Vagina (tissue), 2 donors: ENCODE data around the gene PRKCQ. TPM values are rescaled to one million over a fixed set of nuclear protein-coding genes. Genes with fewer than 3 reads are reported as not detected.

Experiments used
- DNase-seq, 2 donors: peaks; one replicate each; pipeline ENCODE4 v3.0.0-alpha.2; 2017; ENCODE audit errors: extremely low spot score in 2 of 2
- H3K27ac ChIP-seq: fragments of 200-600 bp; sonication (generic); one replicate; pipeline ENCODE4 v1.5.1; 2019
- H3K27me3 ChIP-seq: fragments of 200-600 bp; sonication (generic); one replicate; pipeline ENCODE4 v1.5.1; 2019
- H3K36me3 ChIP-seq, 2 donors: fragments of 200-600 bp; sonication (generic); one replicate each; pipeline ENCODE4 v1.5.1; 2017 to 2019
- H3K4me1 ChIP-seq: fragments of 200-600 bp; sonication (generic); one replicate; pipeline ENCODE4 v1.5.1; 2019
- H3K4me3 ChIP-seq, 2 donors: fragments of 200-600 bp; sonication (generic); 1 replicate in 1 of 2; 2 replicates in 1 of 2; pipeline ENCODE4 v1.5.1; 2016 to 2019
- H3K9me3 ChIP-seq: fragments of 200-600 bp; sonication (generic); one replicate; pipeline ENCODE4 v1.5.1; 2019
- CTCF ChIP-seq, 3 experiments: fragments of 450-650 bp in 2 of 3; fragments of 200-600 bp in 1 of 3; sonication (generic) in 1 of 3; IDR thresholded peaks; one replicate each; pipeline ENCODE4 v1.5.1; 2017 to 2019; ENCODE audit warnings: antibody characterized with exemption in 3 of 3, mild to moderate bottlenecking in 2 of 3, moderate library complexity in 2 of 3
- POLR2A ChIP-seq, 2 donors: fragments of 450-650 bp; IDR thresholded peaks; one replicate each; pipeline ENCODE4 v1.6.1; 2017; ENCODE audit warnings: antibody characterized with exemption in 2 of 2, mild to moderate bottlenecking in 2 of 2, moderate library complexity in 2 of 2
- POLR2AphosphoS5 ChIP-seq, 2 donors: sonication (generic); formaldehyde crosslinking; IDR thresholded peaks; one replicate each; pipeline ENCODE4 v1.9.0; 2017; ENCODE audit warnings: antibody characterized with exemption in 2 of 2, mild to moderate bottlenecking in 2 of 2, low read depth in 1 of 2; ENCODE audit not compliant: insufficient read depth in 1 of 2
- intact Hi-C: fragments of 100-400 bp; cut with DNase I; formaldehyde crosslinking; loops from one replicate; pipeline ENCODE4 v1.15.1; 2023
- total RNA-seq: library from RNA; depleted of rRNA; stranded (reverse); fragments of >200 nt; gene quantifications from one replicate; pipeline ENCODE4 v1.2.3, GENCODE V29; 2016

The PRKCQ gene
- total RNA-seq, 1 donor from 2014 or later = 3.7 TPM

GRCh38 chr10:6396652-6397051 lies 183.4 kb downstream of the PRKCQ start:
- Histone ChIP-seq H3K4me1 (peaks cover 6% of the 10 kb centered on the region), H3K36me3 (no peaks in the 10 kb centered on the region), H3K27me3 (no peaks in the 10 kb centered on the region), H3K27ac (no peak overlapping the region), H3K9me3 (no peaks in the 10 kb centered on the region), H3K4me3 (no peak overlapping the region)
- intact Hi-C loops = no loop called here
- no peak for TF ChIP-seq POLR2A (IDR thresholded peaks at IDR 0.05)
- TF ChIP-seq POLR2AphosphoS5 (IDR thresholded peaks at IDR 0.05; ENCODE audit: insufficient read depth in 1 of 2, low read depth in 1 of 2) = no peak
- TF ChIP-seq CTCF (IDR thresholded peaks at IDR 0.05) = no peak
- DNase-seq = no peak

- TF ChIP-seq POLR2AphosphoS5 (IDR thresholded peaks at IDR 0.05; ENCODE audit: insufficient read depth in 1 of 2, low read depth in 1 of 2) = no peak
- no peaks in the 10 kb centered on the region for H3K27me3 ChIP-seq
- no peaks in the 10 kb centered on the region for H3K36me3 ChIP-seq
- H3K9me3 ChIP-seq = no peaks in the 10 kb centered on the region
- H3K4me1 ChIP-seq = peaks cover 2% of the 10 kb centered on the region
- DNase-seq = no peak
- intact Hi-C loops = no loop called here
- H3K4me3 ChIP-seq = no peak overlapping the region
- no peak overlapping the region for H3K27ac ChIP-seq
Measured at GRCh38 chr10:6396226-6396625, 183.8 kb downstream of the PRKCQ start.

GRCh38 chr10:6395606-6396005 lies 184.5 kb downstream of the PRKCQ start:
- Histone ChIP-seq H3K4me1 (no peaks in the 10 kb centered on the region), H3K36me3 (no peaks in the 10 kb centered on the region), H3K4me3 (no peak overlapping the region), H3K27me3 (no peaks in the 10 kb centered on the region), H3K9me3 (peaks cover 4% of the 10 kb centered on the region), H3K27ac (no peak overlapping the region)
- intact Hi-C loops = no loop called here
- TF ChIP-seq POLR2A (IDR thresholded peaks at IDR 0.05) (no peak), POLR2AphosphoS5 (IDR thresholded peaks at IDR 0.05; ENCODE audit: insufficient read depth in 1 of 2, low read depth in 1 of 2) (no peak), CTCF (IDR thresholded peaks at IDR 0.05) (no peak)
- DNase-seq = no peak

GRCh38 chr10:6394084-6394483 lies 186.0 kb downstream of the PRKCQ start:
- Histone ChIP-seq H3K9me3 (peaks cover 4% of the 10 kb centered on the region), H3K27ac (no peak overlapping the region), H3K4me1 (no peaks in the 10 kb centered on the region), H3K36me3 (no peaks in the 10 kb centered on the region), H3K4me3 (no peak overlapping the region), H3K27me3 (no peaks in the 10 kb centered on the region)
- intact Hi-C loops = no loop called here
- TF ChIP-seq CTCF (IDR thresholded peaks at IDR 0.05) (no peak), POLR2AphosphoS5 (IDR thresholded peaks at IDR 0.05; ENCODE audit: insufficient read depth in 1 of 2, low read depth in 1 of 2) (no peak), POLR2A (IDR thresholded peaks at IDR 0.05) (no peak)
- no peak for DNase-seq

GRCh38 chr10:6393168-6393567 lies 186.9 kb downstream of the PRKCQ start:
- no peak overlapping the region for H3K27ac ChIP-seq
- no peaks in the 10 kb centered on the region for H3K27me3 ChIP-seq

More at GRCh38 chr10:6393168-6393567, 186.9 kb downstream of the PRKCQ start:
- TF ChIP-seq POLR2AphosphoS5 (IDR thresholded peaks at IDR 0.05; ENCODE audit: insufficient read depth in 1 of 2, low read depth in 1 of 2) = no peak
- TF ChIP-seq POLR2A (IDR thresholded peaks at IDR 0.05) = no peak
- TF ChIP-seq CTCF (IDR thresholded peaks at IDR 0.05) = no peak
- H3K4me1 ChIP-seq = no peaks in the 10 kb centered on the region
- DNase-seq = no peak
- intact Hi-C loops = no loop called here
- H3K4me3 ChIP-seq = no peak overlapping the region
- peaks cover 4% of the 10 kb centered on the region for H3K9me3 ChIP-seq
- H3K36me3 ChIP-seq = no peaks in the 10 kb centered on the region
